ENCODE results near the gene NLRP6. TPM values are rescaled to one million over a fixed set of nuclear protein-coding genes. Genes with fewer than 3 reads are reported as not detected.

The NLRP6 gene
- total RNA-seq, 1 experiment from 2014 or later: not detected

GRCh38 chr11:251550-251949, 26.7 kb upstream of the NLRP6 start:
- H2BK5ac ChIP-seq (ENCODE audit: insufficient read length, low read length): no peak overlapping the region
- no peak overlapping the region for H3K14ac ChIP-seq (ENCODE audit: insufficient read depth, low read length)
- H3K23me2 ChIP-seq (ENCODE audit: insufficient read length, low read depth, low read length, poor library complexity, severe bottlenecking): no peaks in the 10 kb centered on the region
- no peak overlapping the region for H3K18ac ChIP-seq (ENCODE audit: insufficient read length, low read depth, low read length)
- no peak overlapping the region for H3K4me2 ChIP-seq (ENCODE audit: insufficient read depth, insufficient read length, low read length)
- H4K5ac ChIP-seq (ENCODE audit: insufficient read length, low read depth, low read length): no peak overlapping the region
- H2AK5ac ChIP-seq (ENCODE audit: insufficient read length, low read length): no peak overlapping the region
- H3K9me3 ChIP-seq (ENCODE audit: control insufficient read depth, low read depth, low read length): no peaks in the 10 kb centered on the region
- no peak overlapping the region for H3T11ph ChIP-seq (ENCODE audit: low read length)
- no peak overlapping the region for H2BK15ac ChIP-seq (ENCODE audit: low read depth, low read length)
- TF ChIP-seq CTCF (conservative IDR thresholded peaks at IDR 0.05): peak; percentile 13; the same call in 2 of the 3 replicates
- H3K9ac ChIP-seq (ENCODE audit: extremely low read depth, insufficient read length, low read length): no peak overlapping the region
- no peaks in the 10 kb centered on the region for H3K79me1 ChIP-seq (ENCODE audit: insufficient read depth, low read depth, low read length, poor library complexity, severe bottlenecking)
- H4K8ac ChIP-seq (replicated peaks; ENCODE audit: insufficient read length, low read depth, low read length): no peak overlapping the region
- H3K4me1 Mint-ChIP-seq: peaks cover 0 to 5% of the 10 kb centered on the region in 2 experiments; a peak in 2 of 4 replicates
- H3K27ac Mint-ChIP-seq: no peak overlapping the region
- no peaks in the 10 kb centered on the region; the same call in 1 of the 2 replicates for H3K27me3 Mint-ChIP-seq (ENCODE audit: low read depth)
- no peak overlapping the region for H3K27ac ChIP-seq (ENCODE audit: insufficient read length, low read depth, low read length)
- H2BK12ac ChIP-seq (ENCODE audit: insufficient read length, low read depth, low read length): no peak overlapping the region
- no peak overlapping the region for H2BK20ac ChIP-seq (ENCODE audit: low read depth, low read length, poor library complexity, severe bottlenecking)
- no peaks in the 10 kb centered on the region for H3K27me3 ChIP-seq (ENCODE audit: insufficient read depth, low read length)
- H3K4me3 Mint-ChIP-seq: no peak overlapping the region
- H3K4ac ChIP-seq (ENCODE audit: low read depth, low read length): no peak overlapping the region
- no peak overlapping the region for H2BK120ac ChIP-seq (ENCODE audit: low read depth, low read length, poor library complexity, severe bottlenecking)
- peaks cover 40 to 62% (median 47%) of the 10 kb centered on the region in 3 experiments for H3K36me3 Mint-ChIP-seq (ENCODE audit: insufficient read depth in 1 of 3, low read depth in 3 of 3)
- H3K79me2 ChIP-seq (ENCODE audit: insufficient read depth, low read length): no peaks in the 10 kb centered on the region
- no peaks in the 10 kb centered on the region; a peak in 1 of 5 replicates for H3K9me3 Mint-ChIP-seq
- H2AFZ ChIP-seq (ENCODE audit: low read length): no peak overlapping the region
- H3K56ac ChIP-seq (ENCODE audit: insufficient read length, low read depth, low read length): no peak overlapping the region
- DNase-seq: no peak
- H4K91ac ChIP-seq (ENCODE audit: insufficient read length, low read depth, low read length): no peak overlapping the region
- no peaks in the 10 kb centered on the region for H4K20me1 ChIP-seq (ENCODE audit: control insufficient read depth, insufficient read depth, insufficient read length)
- no CpG with 5 or more reads among the region's 10 CpGs for WGBS (ENCODE audit: extremely low coverage, insufficient read length, low lambda C conversion rate)
- H3K23ac ChIP-seq (ENCODE audit: insufficient read length, low read depth, low read length): no peak overlapping the region
- no peaks in the 10 kb centered on the region for H3K4me1 ChIP-seq (ENCODE audit: insufficient read depth, low read length)

All from H9 (cell line).